GM18951 (cell line): Measurements from ENCODE around the gene PITHD1.
"Not testable (repeated sequence)": the region's sequence is repeated elsewhere in the genome, so short reads cannot be mapped to it uniquely, and the experiment has no call there.

ENCODE experiments used
- POLR2A ChIP-seq: IDR thresholded peaks from 4 replicates; pipeline ENCODE4 v1.6.1; 2011; ENCODE audit warnings: mild to moderate bottlenecking; ENCODE audit not compliant: insufficient read length, insufficient read depth; ENCODE audit errors: extremely low read depth
- in situ Hi-C: fragments of 300-500 bp; cut with MboI; formaldehyde crosslinking; loops from one replicate; pipeline ENCODE4 v1.12.0; 2022; ENCODE audit warnings: low sequenced_read_pairs, mixed read lengths, inconsistent platforms; ENCODE audit not compliant: unreplicated experiment

PITHD1 gene

DNA sequence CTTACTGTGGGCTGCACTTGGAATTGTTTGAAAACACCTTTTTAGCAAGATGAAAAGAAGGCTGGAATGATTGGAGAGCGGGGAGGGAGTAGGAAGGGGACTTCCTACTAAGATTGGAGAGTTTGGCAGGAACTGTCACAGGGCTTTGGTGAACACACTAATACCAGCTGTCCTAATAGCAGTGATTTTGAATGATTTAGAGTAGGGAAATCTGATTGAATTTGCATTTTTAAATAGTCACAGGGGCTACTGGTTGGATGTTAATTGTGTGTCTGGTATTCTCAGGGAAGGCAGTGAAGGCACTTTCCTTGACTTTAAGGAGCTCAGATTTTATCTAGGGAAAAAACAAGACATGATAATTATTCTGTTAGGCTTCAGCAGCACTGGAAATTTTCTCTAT is 49.5 kb downstream of the PITHD1 start:
- in situ Hi-C loops = no loop called here

DNA sequence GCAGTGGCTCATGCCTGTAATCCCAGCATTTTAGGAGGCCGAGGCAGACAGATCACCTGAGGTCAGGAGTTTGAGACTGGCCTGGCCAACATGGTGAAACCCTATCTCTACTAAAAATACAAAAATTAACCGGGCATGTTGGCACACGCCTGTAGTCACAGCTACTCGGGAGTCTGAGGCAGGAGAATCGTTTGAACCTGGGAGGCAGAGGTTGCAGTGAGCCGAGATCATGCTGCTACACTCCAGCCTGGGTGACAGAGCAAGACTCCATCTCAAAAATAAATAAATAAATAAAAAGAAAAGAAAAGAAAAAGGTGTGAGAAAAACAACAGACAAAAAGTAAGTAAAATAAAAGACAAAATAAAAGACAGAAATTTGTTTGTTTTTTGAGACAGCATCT is 55.9 kb downstream of the PITHD1 start:
- in situ Hi-C loops = not testable (repeated sequence)

More for the DNA sequence above, 49.5 kb downstream of the PITHD1 start:
- no peak for TF ChIP-seq POLR2A

DNA sequence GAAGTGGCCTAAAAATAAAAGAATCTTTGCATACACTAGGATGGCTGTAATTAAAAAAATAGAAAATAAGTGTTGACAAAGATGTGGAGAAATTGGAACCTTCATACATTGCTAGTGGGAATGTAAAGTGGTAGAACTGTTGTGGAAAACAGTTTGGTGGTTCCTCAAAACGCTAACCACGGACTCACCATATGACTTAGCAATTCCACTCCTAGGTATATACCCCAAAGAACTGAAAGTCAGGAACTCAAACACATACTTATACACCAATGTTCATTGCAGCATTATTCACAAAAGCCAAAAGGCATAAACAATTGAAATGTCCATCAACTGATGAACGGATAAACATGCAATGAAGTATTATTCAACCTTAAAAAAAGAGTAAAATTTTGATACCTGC is 57.8 kb downstream of the PITHD1 start:
- no peak for TF ChIP-seq POLR2A
- in situ Hi-C loops = no loop called here
